Dedifferentiated amniotic fluid mesenchymal stem cell (primary cell): Measurements from ENCODE around the gene CYB561A3.

Experiments used
- DNase-seq: peaks from one replicate; pipeline ENCODE4 v3.0.0-alpha.2; 2016; ENCODE audit errors: extremely low spot score

Gene CYB561A3

DNA sequence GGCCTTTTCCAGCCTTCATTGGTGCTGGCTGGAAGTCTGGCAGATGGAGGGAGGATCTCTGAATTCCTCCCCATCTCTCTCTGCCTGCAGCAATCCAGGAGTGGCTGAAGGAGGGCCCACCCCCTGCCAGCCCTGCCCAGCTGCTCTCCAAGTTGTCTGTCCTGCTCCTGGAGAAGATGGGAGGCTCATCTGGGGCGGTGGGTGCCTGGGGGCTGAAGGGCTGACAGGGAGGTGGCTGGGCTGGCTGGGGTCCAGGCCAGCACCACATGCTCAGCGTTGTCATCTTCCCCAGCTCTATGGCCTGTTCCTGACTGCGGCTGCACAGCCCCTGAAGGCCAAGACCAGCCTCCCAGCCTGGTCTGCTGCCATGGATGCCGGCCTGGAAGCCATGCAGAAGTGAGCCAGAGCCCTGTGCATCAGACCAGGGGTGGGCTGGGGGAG lies 16.5 kb downstream of the CYB561A3 start:
- DNase-seq = no peak

DNA sequence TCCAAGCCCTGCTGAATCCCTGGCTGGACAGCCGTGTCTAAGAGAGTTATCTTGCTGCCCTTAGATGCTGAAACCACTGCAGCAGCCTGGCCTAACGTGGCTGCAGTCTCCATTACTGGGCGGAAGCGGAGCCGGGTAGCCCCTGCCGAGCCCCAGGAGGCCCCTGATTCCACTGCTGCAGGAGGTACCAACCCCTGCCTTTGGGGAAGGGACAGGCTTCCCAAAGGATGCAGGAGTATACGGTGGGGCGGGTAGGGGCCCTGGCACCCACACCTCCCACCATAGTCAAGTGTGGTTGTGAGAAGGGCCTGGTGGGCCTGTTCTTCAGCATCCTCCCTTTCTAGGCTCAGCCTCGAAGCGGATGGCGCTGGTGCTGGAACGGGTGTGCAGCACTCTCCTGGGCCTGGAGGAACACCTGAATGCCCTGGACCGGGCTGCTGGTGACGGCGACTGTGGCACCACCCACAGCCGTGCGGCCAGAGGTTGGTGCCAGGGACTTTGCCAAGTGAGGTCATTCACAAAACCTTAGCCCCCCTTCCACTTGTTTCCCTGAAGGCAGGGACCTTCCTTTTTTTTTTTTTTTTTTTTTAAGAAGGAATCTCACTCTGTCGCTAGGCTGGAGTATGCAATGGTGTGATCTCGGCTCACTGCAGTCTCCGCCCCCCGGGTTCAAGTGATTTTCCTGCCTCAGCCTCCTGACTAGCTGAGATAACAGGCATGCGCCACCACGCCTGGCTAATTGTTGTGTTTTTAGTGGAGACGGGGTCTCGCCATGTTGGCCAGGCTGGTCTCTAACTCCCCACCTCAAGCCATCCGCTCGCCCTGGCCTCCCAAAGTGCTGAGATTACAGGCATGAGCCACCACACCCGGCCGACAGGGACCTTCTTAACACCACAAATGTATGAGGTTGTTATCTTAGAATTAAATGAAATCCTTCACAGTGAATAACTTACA lies 17.6 kb downstream of the CYB561A3 start:
- DNase-seq = no peak

DNA sequence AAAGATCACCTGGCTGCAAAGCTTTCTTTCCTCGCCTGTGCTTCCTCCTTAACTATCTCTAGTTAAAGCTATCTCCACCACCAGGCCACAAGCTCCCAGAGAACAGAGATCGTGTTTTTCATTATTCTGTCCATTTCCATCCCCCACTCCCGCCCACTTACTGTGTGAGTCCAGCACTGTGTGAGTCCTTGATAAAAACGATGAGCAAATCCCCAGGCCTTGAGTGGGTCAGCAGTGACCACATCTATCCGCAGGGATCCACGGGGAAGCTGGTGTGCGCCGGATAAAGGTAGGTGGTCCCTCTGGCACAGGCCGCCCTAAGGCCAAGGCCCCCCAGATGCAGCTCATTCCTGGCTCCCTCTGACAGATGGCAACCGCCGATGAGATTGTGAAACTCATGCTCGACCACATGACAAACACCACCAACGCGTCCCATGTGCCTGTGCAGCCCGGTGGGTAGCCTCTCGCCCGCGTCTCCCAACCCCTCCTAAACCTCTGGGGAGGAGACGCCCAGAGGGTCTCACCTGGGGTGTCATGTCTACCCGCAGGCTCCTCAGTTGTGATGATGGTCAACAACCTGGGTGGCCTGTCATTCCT lies 19.4 kb downstream of the CYB561A3 start:
- DNase-seq = no peak

DNA sequence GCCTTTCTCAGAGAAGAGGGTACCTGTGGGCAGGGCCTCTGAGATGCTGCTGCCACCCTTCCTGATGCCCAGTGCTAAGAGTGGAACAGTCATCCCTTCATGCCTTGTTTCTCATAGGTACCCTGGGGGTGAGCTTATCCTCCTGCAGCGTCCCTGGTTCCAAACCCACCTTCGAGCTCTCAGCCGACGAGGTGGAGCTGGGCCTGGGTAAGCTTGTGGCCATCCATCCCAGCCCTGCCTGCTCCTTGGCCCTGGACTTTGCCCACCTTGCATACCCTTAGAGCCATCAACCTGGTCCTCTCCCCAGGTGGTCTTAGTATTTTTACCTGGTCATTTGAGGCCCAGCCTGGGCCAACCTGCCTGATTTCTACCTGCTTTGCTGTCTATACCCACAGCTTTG lies 20.0 kb downstream of the CYB561A3 start:
- DNase-seq = no peak

DNA sequence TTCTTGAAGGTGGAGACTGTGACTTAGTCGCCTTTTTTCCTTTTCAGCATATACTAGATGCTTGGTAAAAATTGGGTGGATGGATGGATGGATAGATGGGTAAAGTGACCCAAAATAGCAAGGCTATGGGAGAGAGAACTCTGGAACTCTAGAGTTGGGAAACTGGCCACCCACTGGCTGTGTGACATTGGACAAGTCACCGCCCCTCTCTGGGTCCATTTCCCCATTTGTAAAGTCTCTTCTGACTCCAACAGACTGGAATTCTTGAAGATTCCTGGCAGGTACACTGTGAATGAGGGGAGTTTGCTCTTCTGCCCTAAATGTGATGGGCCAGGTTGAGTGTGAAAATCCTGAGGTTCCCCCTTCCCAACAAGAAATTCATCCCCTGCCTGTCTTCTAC lies 20.7 kb downstream of the CYB561A3 start:
- no peak for DNase-seq

DNA sequence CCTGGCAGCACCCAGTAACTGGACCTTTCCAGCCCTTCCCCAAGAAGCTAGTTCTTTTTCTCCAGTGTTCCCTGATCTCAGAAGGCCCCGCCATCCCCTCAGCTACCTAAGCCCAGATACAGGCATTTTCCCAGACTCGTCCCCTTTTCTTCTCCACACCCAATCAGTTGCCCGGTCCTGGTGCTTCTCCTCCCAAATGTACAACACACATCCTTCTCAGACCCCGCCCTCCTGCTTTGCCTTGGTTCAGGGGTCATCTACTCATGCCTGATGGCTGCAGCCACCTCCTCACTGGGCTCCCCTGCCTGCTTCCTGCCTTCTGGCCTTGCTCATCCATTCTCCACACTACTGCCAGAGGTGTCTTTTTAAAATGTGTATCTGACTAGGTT lies 22.2 kb downstream of the CYB561A3 start:
- no peak for DNase-seq

DNA sequence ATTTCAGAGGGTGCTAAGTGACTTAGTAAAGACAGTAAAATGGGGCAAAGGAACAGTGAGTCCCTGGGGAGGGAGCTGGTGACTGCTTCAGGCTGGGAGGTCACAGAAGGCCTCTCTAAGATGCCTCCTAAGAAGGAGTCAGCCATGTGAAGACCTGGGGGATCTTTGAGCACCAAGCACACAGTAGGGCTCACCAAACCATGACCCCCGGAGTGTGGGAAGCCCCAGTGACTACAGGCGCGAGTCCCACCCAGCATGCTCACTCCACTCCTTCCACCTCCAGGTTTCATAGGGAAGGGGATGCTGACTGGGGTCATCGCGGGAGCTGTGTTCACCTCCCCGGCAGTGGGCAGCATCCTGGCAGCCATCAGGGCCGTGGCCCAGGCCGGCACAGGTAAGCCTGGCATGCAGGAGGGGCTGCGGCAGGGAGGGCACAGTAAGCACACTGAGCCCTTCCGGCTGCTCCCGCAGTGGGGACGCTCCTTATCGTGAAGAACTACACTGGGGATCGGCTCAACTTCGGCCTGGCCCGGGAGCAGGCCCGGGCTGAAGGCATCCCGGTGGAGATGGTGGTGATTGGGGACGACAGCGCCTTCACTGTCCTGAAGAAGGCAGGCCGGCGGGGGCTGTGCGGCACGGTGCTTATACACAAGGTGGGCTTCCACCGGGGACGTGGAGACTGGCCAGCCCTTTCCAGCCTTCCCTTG lies 22.7 kb downstream of the CYB561A3 start:
- DNase-seq = no peak

DNA sequence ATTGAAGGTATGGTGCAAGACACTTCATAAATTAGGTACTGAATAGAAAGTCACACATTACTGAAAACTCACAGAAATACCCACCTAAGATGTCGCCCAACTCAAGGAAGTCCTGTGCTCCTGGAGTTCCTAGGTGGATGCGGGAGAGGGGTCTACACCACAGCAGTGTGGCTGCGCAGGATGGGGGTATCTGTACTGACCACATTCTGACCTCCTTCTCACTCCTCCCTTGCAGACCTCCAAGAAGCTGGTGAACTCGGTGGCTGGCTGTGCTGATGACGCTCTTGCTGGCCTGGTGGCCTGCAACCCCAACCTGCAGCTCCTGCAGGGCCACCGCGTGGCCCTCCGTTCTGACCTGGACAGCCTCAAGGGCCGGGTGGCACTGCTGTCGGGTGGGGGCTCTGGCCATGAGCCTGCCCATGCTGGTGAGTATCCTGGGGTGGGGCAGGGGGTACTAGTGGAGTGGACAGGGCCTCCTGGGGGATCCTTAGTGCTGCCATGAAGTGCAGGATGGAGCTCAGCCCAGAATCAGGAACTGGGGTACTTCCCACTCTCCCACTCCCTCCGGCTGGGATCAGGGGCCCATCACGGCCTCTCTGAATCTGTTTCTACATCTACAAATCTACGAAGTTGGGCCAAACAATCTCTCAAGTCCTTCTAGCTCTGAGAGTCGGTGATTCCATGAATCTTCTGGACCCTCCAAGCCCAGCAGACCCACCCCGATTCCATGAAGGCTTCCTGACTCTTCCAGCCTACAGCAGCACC lies 23.8 kb downstream of the CYB561A3 start:
- DNase-seq = no peak

DNA sequence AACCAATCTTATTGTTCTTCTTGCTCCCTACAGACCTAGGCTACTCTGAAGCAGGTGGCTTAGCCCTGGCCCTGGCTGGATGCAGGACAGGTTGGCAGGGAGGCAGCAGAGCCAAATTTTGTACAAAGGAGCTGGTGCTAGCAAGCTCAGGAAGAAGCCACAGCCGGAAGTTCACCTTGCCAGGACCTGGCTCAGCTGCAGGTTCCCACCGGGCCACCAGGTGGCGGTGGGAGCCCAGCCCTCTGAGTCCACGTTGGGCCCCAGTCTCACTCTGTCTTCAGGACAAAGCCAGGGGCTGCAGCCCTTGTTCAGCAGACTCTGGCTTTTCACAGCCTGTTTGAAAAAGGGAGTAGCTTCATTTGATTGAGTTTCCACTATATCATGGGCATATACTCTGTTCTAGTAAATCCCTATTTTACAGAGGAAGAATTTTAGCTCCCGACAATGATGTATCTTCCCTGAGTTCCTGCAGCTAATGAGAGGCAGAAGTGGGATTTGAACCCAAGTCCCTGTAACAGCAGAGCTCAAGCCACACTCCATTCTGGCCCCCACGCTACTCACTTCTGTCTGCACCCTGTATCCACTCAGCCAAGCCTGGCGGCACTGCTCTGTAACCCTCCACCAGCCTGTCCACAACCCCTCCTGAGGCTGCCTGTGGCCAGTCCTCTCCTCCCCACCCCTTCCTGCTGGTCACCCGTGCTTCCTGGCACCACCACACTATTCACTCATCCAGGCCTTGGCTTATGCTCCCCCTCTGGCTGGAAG lies 25.3 kb downstream of the CYB561A3 start:
- peak; percentile 53 for DNase-seq

DNA sequence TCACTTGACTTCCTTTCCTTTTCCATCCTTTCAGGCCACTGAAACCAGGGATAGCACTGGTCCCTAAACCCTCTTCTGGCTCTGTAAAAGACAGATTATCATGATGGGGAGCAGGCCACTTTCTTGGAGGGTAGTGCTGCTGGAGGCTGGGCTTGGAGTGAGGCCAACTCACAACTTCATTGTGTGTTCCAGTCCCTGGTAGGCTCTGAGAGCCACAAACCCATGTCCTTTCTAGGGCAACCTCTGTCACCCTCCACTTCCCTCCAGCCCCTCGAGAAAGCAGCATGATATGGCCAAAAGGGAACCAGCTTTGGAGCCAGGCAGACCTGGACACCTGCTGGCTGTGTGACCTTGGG lies 26.3 kb downstream of the CYB561A3 start:
- DNase-seq = no peak

DNA sequence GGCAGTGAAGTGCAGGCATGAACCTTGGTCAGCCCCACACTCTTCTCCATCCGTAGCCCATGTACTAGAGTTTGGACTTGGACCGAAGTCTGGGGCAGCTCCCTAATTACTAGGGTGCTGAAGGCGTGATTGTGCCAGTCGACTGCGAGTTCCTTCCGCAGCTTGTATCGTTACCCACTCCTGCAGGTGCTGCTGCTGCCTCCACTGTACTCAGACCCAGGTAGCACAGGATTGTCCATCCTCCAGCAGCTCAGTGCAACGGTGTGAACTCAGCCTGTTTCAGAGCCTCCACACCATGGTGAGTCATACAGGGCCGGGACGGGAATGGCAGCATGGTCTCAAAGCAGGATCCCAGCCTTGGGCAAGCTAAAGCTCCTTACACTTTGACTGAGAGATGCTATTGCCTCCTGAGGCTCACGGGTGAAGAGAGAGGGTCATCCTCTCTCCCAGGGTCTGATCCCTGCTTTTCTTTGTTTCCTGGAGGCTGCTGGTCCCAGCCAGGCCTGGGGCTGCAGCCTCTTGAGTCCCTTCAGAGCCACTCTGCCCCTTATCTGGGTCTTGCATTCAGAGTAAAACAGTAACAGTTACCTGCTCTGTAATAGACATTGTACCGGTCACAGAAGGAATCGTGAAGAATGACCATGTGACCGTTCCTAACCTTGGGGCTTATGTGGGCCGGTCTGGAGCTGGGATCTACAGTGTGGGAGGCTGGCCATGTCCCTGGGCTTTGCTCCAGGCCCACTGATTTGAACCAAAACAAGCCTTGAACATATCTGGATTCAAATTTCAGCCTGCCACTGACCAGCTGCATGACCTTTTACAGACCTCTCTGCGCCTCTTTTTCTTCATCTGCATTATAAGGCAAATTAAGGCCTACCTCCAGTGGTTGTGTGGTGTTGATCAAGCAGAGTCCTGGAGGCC lies 27.0 kb downstream of the CYB561A3 start:
- no peak for DNase-seq

DNA sequence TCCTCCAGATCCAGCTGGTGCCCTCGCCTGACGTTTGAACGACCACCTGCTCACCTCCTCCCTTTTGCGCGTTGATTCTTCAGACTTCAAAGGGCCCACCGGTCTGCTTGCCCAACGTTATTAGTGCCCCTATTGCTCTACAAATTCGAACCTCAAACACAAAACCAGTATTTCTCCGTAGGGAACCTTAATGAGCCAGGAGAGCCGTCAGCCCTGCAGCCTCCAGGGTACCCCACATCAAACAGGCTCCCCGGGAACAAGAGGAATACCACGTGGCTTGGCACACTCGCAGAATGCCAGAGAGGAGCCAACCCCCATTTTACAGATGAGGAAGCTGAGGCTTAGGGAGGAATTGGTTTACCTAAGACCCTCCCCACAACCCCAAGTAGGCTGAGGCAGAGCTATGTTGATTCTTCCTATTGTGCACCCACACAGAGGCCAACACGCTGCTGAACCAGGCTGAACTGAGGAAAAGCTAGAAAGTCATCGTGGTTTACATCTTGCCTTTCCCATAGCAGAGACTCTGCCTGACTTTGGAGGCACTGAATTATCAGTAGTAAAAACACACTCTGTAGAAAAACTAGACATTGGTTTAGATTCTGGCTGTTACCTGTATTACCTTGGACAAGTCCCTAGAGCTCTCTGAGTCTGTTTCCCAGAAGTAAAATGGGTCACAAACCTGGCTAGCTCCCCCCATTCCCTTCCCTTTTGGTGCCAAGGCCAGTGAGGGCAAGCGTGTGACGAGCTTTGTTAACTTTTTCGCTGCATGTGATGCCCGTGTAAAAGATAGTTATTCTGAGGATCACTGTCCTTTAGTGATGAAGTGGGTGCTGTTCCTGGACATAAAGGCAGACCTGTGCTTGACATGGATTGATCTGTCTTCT lies 27.9 kb downstream of the CYB561A3 start:
- no peak for DNase-seq

DNA sequence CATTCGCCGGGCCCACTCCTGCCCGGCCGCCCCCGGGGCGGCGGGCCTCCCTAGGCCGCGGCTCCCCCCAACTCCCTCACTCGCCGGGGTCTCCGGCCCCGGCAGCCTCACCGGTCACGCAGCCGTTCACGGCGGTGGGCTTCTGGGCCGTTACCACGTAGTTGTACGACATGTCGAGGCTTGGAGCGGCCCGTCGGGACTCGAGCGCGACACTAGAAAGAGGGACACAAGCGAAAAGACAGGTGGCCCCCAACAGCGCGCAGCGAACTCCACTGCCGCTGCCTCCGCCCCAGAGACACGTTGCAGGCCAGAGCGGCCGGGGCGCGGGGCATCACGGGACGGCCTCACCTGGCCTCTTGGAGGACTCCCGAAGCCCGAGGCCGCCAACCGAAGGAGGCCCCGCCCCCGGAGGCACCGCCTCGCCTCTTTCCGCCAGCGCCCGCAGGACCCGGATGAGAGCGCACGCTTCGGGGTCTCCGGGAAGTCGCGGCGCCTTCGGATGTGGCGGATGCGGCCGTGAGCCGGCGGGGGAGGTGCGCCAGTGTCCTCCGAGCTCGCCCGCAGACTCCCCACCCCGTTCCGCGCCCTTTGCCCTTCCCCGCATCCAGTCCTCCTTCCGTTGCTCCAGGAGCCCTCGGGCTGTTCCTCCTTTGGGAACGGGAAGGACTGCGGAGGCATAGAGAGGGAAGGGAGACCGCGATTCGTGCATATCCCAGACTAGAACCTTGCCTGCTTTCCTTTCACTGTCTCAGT lies 28.7 kb downstream of the CYB561A3 start, which contains the start of the genes DDB1 and TKFC:
DDB1 (minus strand) TSS at position 309 of the 753 bp plus-strand sequence; CDS start at position 172, 137 bp downstream.
TKFC (plus strand) TSS at position 432 of the 753 bp plus-strand sequence. CDS start 1,501 bp downstream, outside the sequence.
- DNase-seq = peak; percentile 67

DNA sequence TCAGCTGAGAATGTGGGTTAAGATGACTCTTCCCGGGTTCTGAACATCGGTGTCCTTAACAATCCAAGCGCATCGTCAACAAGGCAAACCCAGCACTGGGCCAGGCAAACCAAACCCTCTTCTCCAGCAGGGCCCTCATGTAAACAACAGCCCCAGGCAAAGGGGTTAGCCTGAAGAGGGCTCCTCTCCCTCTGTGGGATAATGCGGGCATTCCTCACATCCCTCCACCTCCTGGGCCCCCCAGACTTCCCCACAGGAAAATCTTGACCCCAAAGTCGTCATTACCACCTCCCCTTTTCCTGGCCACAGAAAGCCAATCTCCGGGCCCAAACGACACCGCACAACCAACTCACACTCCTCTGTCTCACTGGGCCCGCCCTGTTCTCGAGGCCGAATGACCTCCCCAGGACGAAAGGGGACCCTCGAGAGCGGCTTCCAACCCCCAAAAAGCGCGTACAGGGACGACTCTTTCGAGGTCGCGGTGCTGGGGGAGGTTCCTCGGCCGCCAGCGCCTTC lies 29.3 kb downstream of the CYB561A3 start:
- no peak for DNase-seq

DNA sequence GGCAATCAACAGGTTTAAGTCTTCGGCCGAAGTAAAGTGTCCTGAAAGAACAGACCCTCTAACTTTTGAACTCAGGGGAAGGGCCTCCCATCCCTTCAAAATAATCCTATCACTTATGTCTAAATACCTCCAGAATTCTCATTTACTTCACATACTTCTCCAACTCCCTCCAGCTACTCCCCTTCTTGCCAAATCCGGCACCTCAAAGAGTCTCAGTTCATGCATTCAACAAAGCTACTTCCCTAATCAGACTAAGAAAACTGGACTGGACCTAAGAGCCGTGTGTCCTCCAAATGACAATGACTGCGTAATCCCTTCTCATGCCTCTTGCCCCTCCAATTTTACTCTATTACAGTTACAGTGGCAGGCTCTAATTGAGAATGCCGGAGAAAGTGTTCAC lies 30.0 kb downstream of the CYB561A3 start:
- DNase-seq = no peak

DNA sequence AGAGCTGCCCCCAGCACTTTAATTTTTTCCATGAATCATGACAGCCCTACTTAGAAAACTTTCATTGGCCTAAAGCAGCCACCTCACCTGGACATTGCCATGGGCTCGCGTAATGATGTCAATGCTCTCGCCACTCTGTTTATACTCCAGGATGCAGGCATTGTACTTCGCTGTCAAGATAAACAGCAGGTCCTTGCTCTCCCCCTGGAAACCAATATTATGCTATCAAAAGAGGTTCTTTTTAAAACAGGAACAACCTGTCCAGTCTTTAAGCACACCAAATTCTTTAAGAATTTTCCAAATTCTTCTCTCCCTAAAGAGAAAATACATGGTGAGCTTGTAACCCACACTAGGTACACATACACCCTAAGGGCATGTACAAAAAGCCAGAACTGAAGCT lies 31.8 kb downstream of the CYB561A3 start:
- no peak for DNase-seq

DNA sequence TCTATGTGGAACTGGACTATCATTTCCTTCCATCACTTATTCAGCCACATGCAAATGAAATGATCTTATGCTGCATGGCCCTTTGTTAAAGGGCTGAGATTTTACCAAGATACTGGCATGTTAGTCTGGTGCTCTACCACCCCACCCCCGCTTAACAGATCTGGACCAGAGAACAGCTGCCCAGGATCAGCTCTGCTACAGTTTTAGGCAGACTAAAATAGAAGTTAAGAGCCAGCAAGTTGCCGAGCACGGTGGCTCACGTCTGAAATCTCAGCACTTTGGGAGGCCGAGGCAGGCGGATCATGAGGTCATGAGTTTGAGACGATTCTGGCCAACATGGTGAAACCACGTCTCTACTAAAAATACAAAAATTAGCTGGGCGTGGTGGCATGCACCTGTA lies 33.3 kb downstream of the CYB561A3 start:
- no peak for DNase-seq

DNA sequence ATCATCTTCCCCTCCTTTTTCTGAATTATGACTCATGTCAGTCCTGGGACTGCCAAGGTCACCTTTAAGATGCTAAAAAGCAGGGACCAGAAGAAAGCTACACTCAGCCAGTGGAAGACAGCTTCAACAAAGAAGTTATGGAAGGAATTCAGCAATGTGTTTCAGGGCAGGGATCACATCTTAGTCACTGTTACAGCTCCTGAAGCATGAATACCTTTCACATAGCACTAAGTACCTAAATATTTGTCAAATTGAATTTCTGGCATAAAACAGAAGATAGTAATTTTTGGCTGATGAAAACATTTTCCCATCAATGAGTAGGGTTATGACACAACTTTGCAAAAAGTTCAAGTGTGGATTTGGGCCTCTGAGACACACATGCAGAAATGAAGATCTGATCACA lies 34.0 kb downstream of the CYB561A3 start:
- DNase-seq = no peak
